Measurements from ENCODE around the gene SMARCD3. TPM values are rescaled to one million over a fixed set of nuclear protein-coding genes. Genes with fewer than 3 reads are reported as not detected.

The SMARCD3 gene
- total RNA-seq, 4 donors from 2014 or later = 21.3 to 80.7 (median 43.3) TPM

DNA sequence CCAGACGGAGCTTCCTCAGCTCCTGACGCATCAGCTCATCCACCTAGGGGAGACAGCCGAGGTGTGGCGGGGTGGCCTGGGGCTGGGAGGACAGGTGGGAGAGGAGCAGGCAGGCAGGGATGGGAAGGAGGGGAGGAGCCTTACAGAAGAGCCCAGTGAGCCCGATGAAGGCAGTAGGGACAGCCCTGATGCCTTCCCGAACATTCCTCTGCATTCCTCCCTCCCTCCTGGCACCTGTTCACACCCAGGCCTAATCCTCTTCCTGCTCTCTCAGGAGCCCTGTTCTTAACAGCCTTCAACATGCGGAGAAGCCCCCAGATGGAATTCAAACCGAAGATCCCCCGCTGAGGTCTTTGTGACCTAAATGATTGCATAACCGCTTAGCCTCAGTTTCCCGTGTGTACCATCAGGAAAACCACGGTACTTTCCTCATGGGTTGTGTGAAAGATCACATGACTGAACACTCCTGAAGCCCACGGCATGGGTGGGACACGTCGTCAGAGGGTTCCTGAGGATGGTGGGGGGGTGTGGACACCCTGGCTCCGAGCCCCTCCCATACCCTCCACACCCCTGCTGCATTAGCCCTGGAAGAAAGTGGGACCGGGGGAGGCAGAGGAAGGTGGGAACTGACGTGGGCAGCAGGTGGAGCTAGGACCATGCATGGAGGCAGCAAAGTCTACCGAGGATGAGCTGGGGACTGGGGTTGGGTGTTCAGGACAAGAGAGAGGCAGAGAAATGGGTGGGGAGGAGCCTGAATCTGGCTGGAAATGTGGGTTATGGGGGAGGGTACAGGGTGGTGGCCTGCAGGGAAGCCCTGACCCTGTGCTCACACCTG is 52.7 kb downstream of the SMARCD3 start:
- Histone ChIP-seq H3K27me3 (no peaks in the 10 kb centered on the region), H3K36me3 (no peaks in the 10 kb centered on the region), H3K4me1 (peaks cover 0 to 7% of the 10 kb centered on the region in 2 donors), H3K4me3 (no peak overlapping the region), H3K27ac (no peak overlapping the region), H3K9me3 (no peaks in the 10 kb centered on the region)
- intact Hi-C loops (cut with DNase I; ENCODE audit: low total_unique reads) = loop anchor here (10.0 kb wide), 1 partner anchor 51 kb away; no protein-coding TSS in a partner anchor
- TF ChIP-seq POLR2A (IDR thresholded peaks at IDR 0.05) = no peak
- TF ChIP-seq, protein P1, sequence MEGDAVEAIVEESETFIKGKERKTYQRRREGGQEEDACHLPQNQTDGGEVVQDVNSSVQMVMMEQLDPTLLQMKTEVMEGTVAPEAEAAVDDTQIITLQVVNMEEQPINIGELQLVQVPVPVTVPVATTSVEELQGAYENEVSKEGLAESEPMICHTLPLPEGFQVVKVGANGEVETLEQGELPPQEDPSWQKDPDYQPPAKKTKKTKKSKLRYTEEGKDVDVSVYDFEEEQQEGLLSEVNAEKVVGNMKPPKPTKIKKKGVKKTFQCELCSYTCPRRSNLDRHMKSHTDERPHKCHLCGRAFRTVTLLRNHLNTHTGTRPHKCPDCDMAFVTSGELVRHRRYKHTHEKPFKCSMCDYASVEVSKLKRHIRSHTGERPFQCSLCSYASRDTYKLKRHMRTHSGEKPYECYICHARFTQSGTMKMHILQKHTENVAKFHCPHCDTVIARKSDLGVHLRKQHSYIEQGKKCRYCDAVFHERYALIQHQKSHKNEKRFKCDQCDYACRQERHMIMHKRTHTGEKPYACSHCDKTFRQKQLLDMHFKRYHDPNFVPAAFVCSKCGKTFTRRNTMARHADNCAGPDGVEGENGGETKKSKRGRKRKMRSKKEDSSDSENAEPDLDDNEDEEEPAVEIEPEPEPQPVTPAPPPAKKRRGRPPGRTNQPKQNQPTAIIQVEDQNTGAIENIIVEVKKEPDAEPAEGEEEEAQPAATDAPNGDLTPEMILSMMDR (IDR thresholded peaks at IDR 0.05) = no peak
- DNase-seq = no peak

GRCh38 chr7:151194188-151194587 is 54.3 kb downstream of the SMARCD3 start:
- no peak overlapping the region for H3K4me3 ChIP-seq
- H3K27ac ChIP-seq = no peak overlapping the region
- no peaks in the 10 kb centered on the region for H3K27me3 ChIP-seq
- intact Hi-C loops (cut with DNase I; ENCODE audit: low total_unique reads) = loop anchor here (10.0 kb wide), 1 partner anchor 49 kb away; no protein-coding TSS in a partner anchor
- no peaks in the 10 kb centered on the region for H3K4me1 ChIP-seq
- no peaks in the 10 kb centered on the region for H3K36me3 ChIP-seq
- no peak for TF ChIP-seq POLR2A (IDR thresholded peaks at IDR 0.05)
- TF ChIP-seq, protein P1 (IDR thresholded peaks at IDR 0.05) = no peak
- H3K9me3 ChIP-seq = no peaks in the 10 kb centered on the region
- DNase-seq = no peak

DNA sequence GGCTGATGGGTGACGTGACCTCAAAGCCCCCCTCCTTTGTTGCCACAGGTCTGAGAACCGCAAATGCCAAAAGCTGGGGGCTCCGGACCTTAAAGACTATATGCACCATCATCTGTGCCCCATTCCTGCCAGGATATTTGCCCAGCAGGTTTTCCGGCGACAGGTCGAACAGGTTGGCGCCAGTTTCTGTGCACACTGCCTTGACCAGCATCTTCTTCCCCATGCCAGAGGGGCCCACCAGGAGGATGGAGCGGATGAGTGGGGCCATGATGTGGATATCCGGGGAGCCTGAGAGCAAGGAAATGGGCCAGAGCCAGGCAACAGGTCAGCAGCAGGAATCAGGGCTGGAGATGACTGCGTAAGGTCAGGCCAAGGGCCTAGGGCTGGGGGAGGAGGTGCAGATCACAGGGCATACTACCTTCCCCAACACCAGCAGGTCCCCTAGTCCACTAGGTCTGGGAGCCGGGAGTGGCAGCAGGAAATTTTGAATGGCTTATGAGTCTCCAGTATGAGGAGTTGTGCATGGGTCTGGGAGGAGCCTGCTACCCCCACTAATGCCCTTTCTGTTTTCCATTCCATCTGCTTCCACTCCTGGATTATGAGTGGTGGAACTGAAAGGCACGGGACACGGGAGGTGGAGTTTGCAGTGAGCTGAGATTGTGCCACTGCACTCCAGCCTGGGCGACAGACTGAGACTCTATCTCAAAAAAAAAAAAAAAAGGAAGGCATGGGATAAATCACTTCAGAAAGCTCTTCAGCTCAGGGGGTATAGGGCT is 55.1 kb downstream of the SMARCD3 start:
- H3K9me3 ChIP-seq = no peaks in the 10 kb centered on the region
- H3K4me1 ChIP-seq = no peaks in the 10 kb centered on the region
- no peak overlapping the region for H3K4me3 ChIP-seq
- intact Hi-C loops (cut with DNase I; ENCODE audit: low total_unique reads) = loop anchor here (10.0 kb wide), 1 partner anchor 49 kb away; no protein-coding TSS in a partner anchor
- no peaks in the 10 kb centered on the region for H3K36me3 ChIP-seq
- H3K27me3 ChIP-seq = no peaks in the 10 kb centered on the region
- TF ChIP-seq, protein P1 (IDR thresholded peaks at IDR 0.05) = no peak
- TF ChIP-seq POLR2A (IDR thresholded peaks at IDR 0.05) = no peak
- H3K27ac ChIP-seq = no peak overlapping the region
- DNase-seq = no peak

DNA sequence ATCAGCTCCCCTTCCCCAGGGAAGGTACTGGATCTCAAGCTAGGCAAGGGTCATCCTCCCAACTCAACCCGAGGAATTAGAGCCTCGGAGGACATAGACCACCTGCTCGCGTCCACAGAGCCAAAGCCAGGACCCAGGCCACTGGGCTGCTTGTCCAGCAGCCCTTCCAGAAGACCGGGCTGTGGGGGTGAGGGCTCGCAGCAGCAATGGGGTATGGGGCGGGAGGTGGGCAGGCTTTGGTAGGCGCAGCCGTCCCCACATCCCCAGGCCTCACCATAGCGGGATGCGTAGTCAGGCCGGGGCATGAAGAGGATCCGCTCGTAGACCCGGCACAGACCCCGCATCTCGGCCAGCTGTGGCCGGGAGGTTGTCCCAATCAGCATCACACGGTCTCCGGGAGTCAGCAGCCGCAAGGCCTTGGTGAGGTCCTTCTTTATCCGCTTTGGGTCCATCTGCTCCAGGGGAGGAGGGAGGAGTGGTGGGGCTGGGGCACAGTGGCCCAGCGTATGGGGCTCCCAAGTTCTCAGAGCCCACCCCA is 56.4 kb downstream of the SMARCD3 start:
- no peak for DNase-seq
- Histone ChIP-seq H3K36me3 (no peaks in the 10 kb centered on the region), H3K4me1 (no peaks in the 10 kb centered on the region), H3K27me3 (no peaks in the 10 kb centered on the region), H3K9me3 (no peaks in the 10 kb centered on the region), H3K27ac (no peak overlapping the region), H3K4me3 (no peak overlapping the region)
- intact Hi-C loops (cut with DNase I; ENCODE audit: low total_unique reads) = loop anchor here (10.0 kb wide), 1 partner anchor 47 kb away; no protein-coding TSS in a partner anchor
- TF ChIP-seq, protein P1 (IDR thresholded peaks at IDR 0.05) = no peak
- no peak for TF ChIP-seq POLR2A (IDR thresholded peaks at IDR 0.05)

All from uterus (tissue), 4 donors.